Activated T-helper 1 cell treated with anti-CD3 and anti-CD28 coated beads, Interleukin-2, amount 50 U/mL, for 16 hours (primary cell): ENCODE data around the gene SPTBN4.
"Not testable (repeated sequence)": the region's sequence is repeated elsewhere in the genome, so short reads cannot be mapped to it uniquely, and the experiment has no call there.

Experiments
- DNase-seq, 2 donors: peaks; one replicate each; pipeline ENCODE4 v3.0.0-alpha.2; 2020; ENCODE audit warnings: low read depth in 1 of 2, low spot score in 1 of 2

Gene SPTBN4

DNA sequence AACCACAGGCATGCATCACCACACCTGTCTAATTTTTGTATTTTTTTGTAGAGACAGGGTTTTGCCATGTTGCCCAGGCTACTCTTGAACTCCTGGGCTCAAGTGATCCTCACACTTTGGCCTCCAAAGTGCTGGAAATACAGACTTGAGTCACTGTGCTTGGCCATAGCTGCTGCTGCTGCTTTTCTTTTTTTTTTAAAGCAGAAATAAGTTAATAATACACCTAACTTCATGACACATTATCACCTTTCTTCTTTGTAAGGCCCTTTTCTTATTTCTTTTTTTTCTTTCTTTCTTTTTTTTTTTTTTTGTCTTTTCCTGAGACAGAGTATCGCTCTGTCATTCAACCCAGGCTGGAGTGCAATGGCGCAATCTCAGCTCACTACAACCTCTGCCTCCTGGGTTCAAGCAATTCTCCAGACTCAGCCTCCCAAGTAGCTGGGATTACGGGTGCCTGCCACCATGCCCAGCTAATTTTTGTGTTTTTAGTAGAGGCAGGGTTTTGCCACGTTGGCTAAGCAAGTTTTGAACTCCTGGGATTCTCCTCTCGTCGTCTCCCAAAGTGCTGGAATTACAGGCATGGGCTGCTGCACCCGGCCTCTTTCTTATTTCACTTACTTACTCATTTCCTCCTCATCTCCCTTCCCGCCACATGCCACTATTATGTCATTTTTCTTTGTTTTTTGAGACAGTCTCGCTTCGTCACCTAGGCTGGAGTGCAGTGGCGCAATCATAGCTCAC is 118.6 kb downstream of the SPTBN4 start:
- DNase-seq, result no peak

DNA sequence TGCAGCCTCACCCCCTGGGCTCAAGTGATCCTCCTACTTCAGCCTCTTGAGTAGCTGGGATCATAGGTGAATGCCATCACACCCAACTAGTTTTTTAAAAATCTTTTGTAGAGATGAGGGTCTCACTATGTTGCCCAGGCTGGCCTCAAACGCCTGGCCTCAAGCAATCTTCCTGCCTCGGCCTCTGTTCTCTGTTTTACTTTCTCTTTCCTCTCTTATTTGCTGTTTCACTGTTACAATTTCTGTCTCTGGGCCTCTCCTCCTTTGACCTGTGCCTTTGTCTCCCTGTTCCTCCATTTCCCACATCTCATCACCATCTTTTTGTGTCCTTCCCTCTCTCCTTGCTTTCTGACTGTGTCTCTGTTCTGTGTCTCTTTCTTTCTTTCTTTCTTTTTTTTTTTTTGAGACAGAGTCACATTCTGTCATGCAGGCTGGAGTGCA is 119.2 kb downstream of the SPTBN4 start:
- no peak for DNase-seq

GRCh38 chr19:40586611-40587010 is 119.8 kb downstream of the SPTBN4 start:
- DNase-seq, result no peak

GRCh38 chr19:40588110-40588854 is 121.5 kb downstream of the SPTBN4 start:
- no peak for DNase-seq

DNA sequence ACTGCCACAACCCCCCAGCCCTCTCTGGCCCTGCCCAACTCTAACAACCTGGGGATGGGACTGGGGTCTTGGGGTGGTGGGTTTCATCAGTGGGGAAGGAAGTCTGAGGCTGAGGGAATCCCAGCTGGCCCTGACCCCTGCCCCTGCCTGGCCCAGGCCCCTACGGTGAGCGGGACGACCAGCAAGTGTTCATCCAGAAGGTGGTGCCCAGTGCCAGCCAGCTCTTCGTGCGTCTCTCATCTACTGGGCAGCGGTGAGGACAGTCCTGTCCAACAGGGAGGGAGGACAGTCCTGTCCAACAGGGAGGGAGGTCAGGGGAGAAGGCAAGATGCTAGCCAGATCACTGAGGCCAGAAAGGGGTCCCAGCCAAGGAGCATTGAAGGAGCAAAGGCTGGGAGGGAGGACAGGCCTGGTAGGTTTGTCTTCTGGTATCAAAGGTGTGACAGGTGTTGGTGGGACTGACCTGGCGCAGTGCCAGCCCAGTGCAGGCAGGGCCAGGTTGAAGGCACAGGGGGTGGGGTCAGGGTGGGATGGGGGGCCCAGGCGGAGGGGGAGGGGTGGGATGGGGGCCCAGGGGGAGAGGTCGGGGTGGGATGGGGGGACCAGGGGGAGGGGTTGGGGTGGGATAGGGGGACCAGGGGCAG is 122.2 kb downstream of the SPTBN4 start:
- DNase-seq, result no peak

GRCh38 chr19:40589591-40590429 is 123.0 kb downstream of the SPTBN4 start:
- no peak for DNase-seq

DNA sequence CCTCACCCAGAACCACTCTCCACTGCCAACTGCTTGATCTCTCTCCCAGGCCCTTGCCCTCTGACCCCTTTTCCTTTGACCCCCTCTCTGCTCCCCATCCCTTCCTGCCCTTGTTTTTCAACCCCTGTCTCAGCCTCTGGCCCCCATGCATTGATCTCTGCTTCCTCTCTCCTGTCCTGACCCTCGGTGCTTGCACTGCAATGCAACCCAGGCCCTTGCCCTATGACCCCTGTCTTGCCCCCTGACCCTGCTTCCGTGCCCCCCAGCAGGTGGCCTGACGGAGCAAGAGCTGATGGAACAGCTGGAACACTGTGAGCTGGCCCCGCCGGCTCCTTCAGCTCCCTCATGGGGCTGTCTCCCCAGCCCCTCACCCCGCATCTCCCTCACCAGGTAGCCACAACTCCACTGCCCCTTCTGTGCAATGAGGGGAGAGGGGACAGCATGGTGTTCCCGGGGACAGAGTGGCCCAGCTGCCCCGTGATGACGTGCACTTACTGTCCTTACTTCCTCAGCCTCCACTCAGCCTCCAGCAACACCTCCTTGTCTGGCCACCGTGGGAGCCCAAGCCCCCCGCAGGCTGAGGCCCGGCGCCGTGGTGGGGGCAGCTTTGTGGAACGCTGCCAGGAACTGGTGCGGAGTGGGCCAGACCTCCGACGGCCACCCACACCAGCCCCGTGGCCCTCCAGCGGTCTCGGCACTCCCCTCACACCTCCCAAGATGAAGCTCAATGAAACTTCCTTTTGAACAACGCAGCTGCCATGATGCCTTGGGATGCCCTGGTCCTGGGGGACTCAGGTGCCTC is 123.9 kb downstream of the SPTBN4 start:
- no peak for DNase-seq

GRCh38 chr19:40591724-40592123 is 124.9 kb downstream of the SPTBN4 start:
- DNase-seq, result not testable (repeated sequence)

DNA sequence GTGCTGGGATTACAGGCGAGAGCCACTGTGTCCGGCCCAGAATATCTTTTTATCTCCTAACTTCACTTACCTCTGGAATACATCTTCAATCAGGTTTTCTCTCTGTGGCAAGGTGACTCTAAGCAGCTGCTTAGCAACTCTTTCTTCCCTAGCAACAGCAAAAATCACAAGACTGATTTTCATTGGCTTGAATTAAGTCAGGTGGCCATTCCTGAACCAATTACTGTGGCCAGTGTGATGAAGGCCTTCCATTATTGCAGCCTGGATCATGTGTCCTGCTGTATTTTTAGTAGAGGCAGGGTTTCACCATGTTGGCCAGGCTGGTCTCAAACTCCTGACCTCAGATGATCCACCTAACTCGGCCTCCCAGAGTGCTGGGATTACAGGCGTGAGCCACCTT is 125.4 kb downstream of the SPTBN4 start:
- no peak for DNase-seq

DNA sequence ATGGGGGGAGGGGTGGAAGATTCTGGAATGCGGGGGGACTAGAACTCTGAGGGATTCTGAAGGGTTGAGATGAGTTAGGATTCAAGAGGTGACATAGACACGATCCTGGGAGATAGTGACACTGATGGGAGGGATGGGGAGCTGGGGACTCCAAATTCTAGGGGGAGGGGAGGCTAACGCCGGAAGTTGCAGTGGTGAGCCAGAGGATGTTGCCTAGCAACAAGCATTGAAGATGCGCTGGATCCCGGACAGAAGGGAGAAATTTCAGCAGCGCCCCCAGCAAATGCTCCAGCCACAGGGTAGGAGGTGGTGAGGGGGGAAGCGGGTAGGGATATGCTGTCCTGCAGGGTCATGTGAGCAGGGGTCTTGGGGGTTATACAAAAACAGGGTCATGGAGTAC is 127.5 kb downstream of the SPTBN4 start:
- no peak for DNase-seq

- DNase-seq, result no peak
These were observed 127.9 kb downstream of the SPTBN4 start for GRCh38 chr19:40594657-40595091.

- no peak for DNase-seq
These were observed 130.0 kb downstream of the SPTBN4 start for GRCh38 chr19:40596608-40597328.

- DNase-seq, result no peak
These were observed 130.6 kb downstream of the SPTBN4 start for GRCh38 chr19:40597329-40597838.

- DNase-seq, result peak; percentile 77 to 79
These were observed 131.5 kb downstream of the SPTBN4 start for GRCh38 chr19:40598121-40598917.

DNA sequence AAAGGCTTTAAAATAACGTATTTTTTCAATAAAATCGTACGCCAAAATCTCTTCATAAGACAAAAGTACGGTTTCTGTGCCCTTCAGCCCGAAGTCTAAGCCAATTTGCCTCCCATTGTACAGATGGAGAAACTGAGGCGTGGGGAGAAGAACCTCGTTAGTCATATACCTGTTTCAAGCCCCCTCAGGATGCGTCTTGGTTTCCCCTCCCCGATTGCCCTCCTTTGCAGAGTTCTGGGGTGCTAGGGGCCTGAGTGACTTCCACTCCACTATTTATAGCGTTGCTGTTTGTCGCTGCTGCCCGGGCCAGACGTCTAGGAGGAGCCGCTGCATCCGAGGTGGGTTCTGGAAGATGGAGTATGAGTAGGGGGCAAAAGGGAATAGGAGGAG is 132.1 kb downstream of the SPTBN4 start:
- DNase-seq, result no peak

GRCh38 chr19:40599331-40599901 is 132.6 kb downstream of the SPTBN4 start:
- DNase-seq, result no peak

GRCh38 chr19:40599902-40600569 is 133.2 kb downstream of the SPTBN4 start:
- DNase-seq, result no peak
